PC-3 (cell line): ENCODE results near the gene NKX1-1. TPM values are rescaled to one million over a fixed set of nuclear protein-coding genes. Genes with fewer than 3 reads are reported as not detected.

ENCODE experiments used
- ATAC-seq: fragments of 200-7000 bp; cut with Tn5 transposase; 2 replicates; pipeline ENCODE4 v1.9.1; 2020; ENCODE audit warnings: mild to moderate bottlenecking, moderate library complexity
- BruUV-seq: library from RNA; stranded (reverse); fragments of 400-500 nt; replicated peaks from 2 replicates; lab custom pipeline; 2021; lab: Mats Ljungman, UMichigan
- CTCF ChIA-PET: fragments of 300-600 bp; sonication (Branson Sonifier 250); formaldehyde crosslinking; loops from one replicate; lab custom pipeline; 2022; ENCODE audit warnings: antibody characterized with exemption; lab: Charles Lee
- POLR2A ChIA-PET: fragments of 300-600 bp; sonication (Branson Sonifier 250); formaldehyde crosslinking; loops from one replicate; lab custom pipeline; 2022; ENCODE audit warnings: antibody characterized with exemption; ENCODE audit not compliant: unreplicated experiment; lab: Charles Lee
- DNase-seq: peaks from one replicate; pipeline ENCODE4 v3.0.0-alpha.2; 2015
- H2AFZ ChIP-seq: fragments of 300-600 bp; sonication (generic); 2 replicates; pipeline ENCODE4 v1.6.0; 2016; ENCODE audit warnings: antibody characterized with exemption, low read length
- H3F3A ChIP-seq: fragments of 300-600 bp; sonication (generic); one replicate; pipeline ENCODE4 v1.6.0; 2017; ENCODE audit warnings: antibody characterized with exemption, low read length, control low read depth, mild to moderate bottlenecking; ENCODE audit not compliant: unreplicated experiment
- H3K27ac ChIP-seq: fragments of 300-600 bp; sonication (generic); 2 replicates; pipeline ENCODE4 v1.5.1; 2016; ENCODE audit warnings: mild to moderate bottlenecking, low read length
- H3K27me3 ChIP-seq: fragments of 300-600 bp; sonication (generic); 2 replicates; pipeline ENCODE4 v1.6.1; 2016; ENCODE audit warnings: low read length, mixed read lengths
- H3K36me3 ChIP-seq: fragments of 300-600 bp; sonication (generic); 2 replicates; pipeline ENCODE4 v1.6.1; 2016; ENCODE audit warnings: low read depth, mixed run types, low read length, mixed read lengths
- H3K4me1 ChIP-seq: fragments of 300-600 bp; sonication (generic); 2 replicates; pipeline ENCODE4 v1.5.1; 2016; ENCODE audit warnings: low read length; ENCODE audit not compliant: insufficient read depth
- H3K4me2 ChIP-seq: fragments of 300-600 bp; sonication (generic); 2 replicates; pipeline ENCODE4 v1.6.0; 2016; ENCODE audit warnings: low read length
- H3K4me3 ChIP-seq: fragments of 300-600 bp; sonication (generic); 2 replicates; pipeline ENCODE4 v1.5.1; 2016; ENCODE audit warnings: mild to moderate bottlenecking, low read length, mixed read lengths
- H3K79me2 ChIP-seq: fragments of 300-600 bp; sonication (generic); 2 replicates; pipeline ENCODE4 v1.6.1; 2017; ENCODE audit warnings: low read length, mixed read lengths
- H3K9ac ChIP-seq: fragments of 300-600 bp; sonication (generic); 2 replicates; pipeline ENCODE4 v1.6.0; 2016; ENCODE audit warnings: mild to moderate bottlenecking, low read length
- H3K9me2 ChIP-seq: fragments of 300-600 bp; sonication (generic); replicated peaks from 2 replicates; pipeline ENCODE4 v1.6.1; 2016; ENCODE audit warnings: mixed run types, low read length, mixed read lengths
- H3K9me3 ChIP-seq: fragments of 300-600 bp; sonication (generic); 2 replicates; pipeline ENCODE4 v1.6.1; 2016; ENCODE audit warnings: low read length, mixed read lengths
- H4K20me1 ChIP-seq: fragments of 300-600 bp; sonication (generic); 2 replicates; pipeline ENCODE4 v1.6.1; 2016; ENCODE audit warnings: low read length, mixed read lengths
- CTCF ChIP-seq: fragments of 300-600 bp; sonication (generic); conservative IDR thresholded peaks from 2 replicates; pipeline ENCODE4 v1.5.1; 2017; ENCODE audit warnings: antibody characterized with exemption, low read depth, mild to moderate bottlenecking, low read length
- EZH2 ChIP-seq: fragments of 300-600 bp; sonication (generic); IDR thresholded peaks from one replicate; pipeline ENCODE4 v1.6.1; 2017; ENCODE audit warnings: antibody characterized with exemption, mild to moderate bottlenecking, low read length; ENCODE audit not compliant: unreplicated experiment
- EZH2phosphoT487 ChIP-seq: fragments of 300-600 bp; sonication (generic); IDR thresholded peaks from 2 replicates; pipeline ENCODE4 v1.6.1; 2018; ENCODE audit warnings: mild to moderate bottlenecking, antibody characterized with exemption, low read length, borderline replicate concordance
- intact Hi-C: fragments of 100-400 bp; cut with micrococcal nuclease; formaldehyde crosslinking; loops from 2 replicates; pipeline ENCODE4 v1.9.0; 2023
- total RNA-seq: library from RNA; depleted of rRNA; stranded (reverse); fragments of >200 nt; gene quantifications from 2 replicates; pipeline ENCODE4 v1.2.3, GENCODE V29; 2014

Gene NKX1-1
- total RNA-seq, 1 experiment from 2014 or later: not detected

DNA sequence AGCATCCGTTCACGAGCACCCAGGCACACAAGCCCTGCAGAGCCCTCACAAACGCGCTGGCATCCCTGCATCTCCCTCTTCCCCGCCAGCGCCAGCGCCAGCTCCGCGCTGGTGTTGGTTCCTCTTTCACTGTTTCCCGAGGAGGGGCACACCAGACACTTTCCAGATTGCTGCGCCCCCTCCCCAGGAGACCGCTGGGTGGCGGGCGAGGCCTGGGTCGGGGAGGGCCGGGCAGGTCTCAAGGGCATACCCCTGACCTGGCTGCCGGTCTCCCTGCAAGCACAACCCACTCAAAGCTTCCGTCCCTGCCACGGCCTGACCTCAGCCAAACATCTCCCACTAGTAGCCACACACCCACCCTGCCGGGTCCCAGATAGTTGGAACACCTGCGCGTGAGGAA, 2.2 kb upstream of the NKX1-1 start:
- H2AFZ ChIP-seq: no peak overlapping the region
- H4K20me1 ChIP-seq: no peaks in the 10 kb centered on the region
- ATAC-seq: no peak
- ChIA-PET CTCF (no interaction called here), POLR2A (no interaction called here)
- H3K4me3 ChIP-seq: no peak overlapping the region
- H3K27ac ChIP-seq: no peak overlapping the region
- intact Hi-C loops: no loop called here
- no peaks in the 10 kb centered on the region for H3K4me1 ChIP-seq
- DNase-seq: no peak
- TF ChIP-seq EZH2 (no peak), EZH2phosphoT487 (no peak), CTCF (no peak)
- H3K36me3 ChIP-seq: no peaks in the 10 kb centered on the region
- H3K4me2 ChIP-seq: no peak overlapping the region
- no peaks in the 10 kb centered on the region for H3K79me2 ChIP-seq
- H3F3A ChIP-seq: no peaks in the 10 kb centered on the region
- no peaks in the 10 kb centered on the region for H3K27me3 ChIP-seq
- H3K9me2 ChIP-seq: no peaks in the 10 kb centered on the region
- no TSS peak for BruUV-seq
- no peak overlapping the region for H3K9ac ChIP-seq
- no peaks in the 10 kb centered on the region for H3K9me3 ChIP-seq

DNA sequence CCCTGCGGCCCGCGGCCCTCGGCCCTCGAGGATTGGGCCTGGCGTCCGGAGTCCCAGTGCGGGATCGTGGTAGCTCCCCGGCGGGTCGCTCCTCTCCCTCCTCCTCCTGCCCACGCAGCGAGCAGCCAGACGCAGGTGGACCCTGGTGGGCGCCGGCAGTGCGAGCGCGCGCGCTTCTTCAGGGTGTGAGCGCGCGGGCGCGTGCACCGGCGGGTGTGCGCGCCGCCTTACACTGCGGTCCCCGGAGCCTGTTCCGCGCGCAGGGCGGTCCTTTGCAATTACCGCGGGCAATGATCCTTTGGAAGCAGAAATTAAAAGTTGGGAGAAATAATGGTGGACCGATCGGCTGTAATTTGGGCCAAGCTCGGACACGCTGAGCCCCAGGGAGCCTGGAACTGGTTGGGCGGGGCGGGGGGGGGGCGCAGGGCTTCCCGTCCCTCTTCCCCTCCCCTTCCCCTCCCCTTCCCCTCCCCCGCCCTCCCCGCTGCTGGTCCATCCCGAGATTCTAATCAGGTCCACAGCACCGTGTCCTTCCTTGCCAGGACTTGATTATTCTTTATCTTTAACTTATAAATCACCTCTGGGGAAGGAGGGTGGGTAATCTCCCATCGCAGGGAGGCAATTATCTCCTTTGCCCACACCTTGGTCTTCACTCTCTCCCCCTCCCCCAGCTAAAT, 1.6 kb upstream of the NKX1-1 start:
- DNase-seq (no peak), ATAC-seq (no peak)
- Histone ChIP-seq H3K4me3 (no peak overlapping the region), H3K9me2 (no peaks in the 10 kb centered on the region), H3K4me2 (no peak overlapping the region), H3K4me1 (no peaks in the 10 kb centered on the region), H3F3A (no peaks in the 10 kb centered on the region), H3K9me3 (no peaks in the 10 kb centered on the region), H2AFZ (no peak overlapping the region), H3K36me3 (no peaks in the 10 kb centered on the region), H3K79me2 (no peaks in the 10 kb centered on the region), H3K9ac (no peak overlapping the region), H3K27ac (no peak overlapping the region), H4K20me1 (no peaks in the 10 kb centered on the region), H3K27me3 (0 out of 2 replicates have a peak, but pooled peaks cover under 1% of the 10 kb centered on the region)
- POLR2A ChIA-PET: no interaction called here
- BruUV-seq: no TSS peak
- intact Hi-C loops: no loop called here
- CTCF ChIA-PET: no interaction called here
- no peak for TF ChIP-seq EZH2

GRCh38 chr4:1406981-1407656, 877 bp upstream of the NKX1-1 start:
- CTCF ChIA-PET: no interaction called here
- BruUV-seq: no TSS peak
- H3K9ac ChIP-seq: no peak overlapping the region
- intact Hi-C loops: no loop called here
- no peak for TF ChIP-seq EZH2
- TF ChIP-seq CTCF: no peak
- no peak for TF ChIP-seq EZH2phosphoT487
- no peaks in the 10 kb centered on the region for H3K79me2 ChIP-seq
- DNase-seq (no peak), ATAC-seq (no peak)
- H4K20me1 ChIP-seq: no peaks in the 10 kb centered on the region
- no peaks in the 10 kb centered on the region for H3K9me3 ChIP-seq
- no peak overlapping the region for H3K4me2 ChIP-seq
- H3K27me3 ChIP-seq: peaks cover 7% of the 10 kb centered on the region
- POLR2A ChIA-PET: no interaction called here
- H3F3A ChIP-seq: no peaks in the 10 kb centered on the region
- H3K36me3 ChIP-seq: no peaks in the 10 kb centered on the region
- H3K4me1 ChIP-seq: no peaks in the 10 kb centered on the region
- no peak overlapping the region for H2AFZ ChIP-seq
- H3K4me3 ChIP-seq: no peak overlapping the region
- no peaks in the 10 kb centered on the region for H3K9me2 ChIP-seq
- H3K27ac ChIP-seq: no peak overlapping the region
